HG03064 (cell line): ENCODE data around the gene HOXA4.

Experiments used
- ATAC-seq: cut with Tn5 transposase; IDR thresholded peaks from one replicate; pipeline ENCODE4 v1.9.1; 2021; ENCODE audit warnings: low read depth; ENCODE audit not compliant: unreplicated experiment

Gene HOXA4

DNA sequence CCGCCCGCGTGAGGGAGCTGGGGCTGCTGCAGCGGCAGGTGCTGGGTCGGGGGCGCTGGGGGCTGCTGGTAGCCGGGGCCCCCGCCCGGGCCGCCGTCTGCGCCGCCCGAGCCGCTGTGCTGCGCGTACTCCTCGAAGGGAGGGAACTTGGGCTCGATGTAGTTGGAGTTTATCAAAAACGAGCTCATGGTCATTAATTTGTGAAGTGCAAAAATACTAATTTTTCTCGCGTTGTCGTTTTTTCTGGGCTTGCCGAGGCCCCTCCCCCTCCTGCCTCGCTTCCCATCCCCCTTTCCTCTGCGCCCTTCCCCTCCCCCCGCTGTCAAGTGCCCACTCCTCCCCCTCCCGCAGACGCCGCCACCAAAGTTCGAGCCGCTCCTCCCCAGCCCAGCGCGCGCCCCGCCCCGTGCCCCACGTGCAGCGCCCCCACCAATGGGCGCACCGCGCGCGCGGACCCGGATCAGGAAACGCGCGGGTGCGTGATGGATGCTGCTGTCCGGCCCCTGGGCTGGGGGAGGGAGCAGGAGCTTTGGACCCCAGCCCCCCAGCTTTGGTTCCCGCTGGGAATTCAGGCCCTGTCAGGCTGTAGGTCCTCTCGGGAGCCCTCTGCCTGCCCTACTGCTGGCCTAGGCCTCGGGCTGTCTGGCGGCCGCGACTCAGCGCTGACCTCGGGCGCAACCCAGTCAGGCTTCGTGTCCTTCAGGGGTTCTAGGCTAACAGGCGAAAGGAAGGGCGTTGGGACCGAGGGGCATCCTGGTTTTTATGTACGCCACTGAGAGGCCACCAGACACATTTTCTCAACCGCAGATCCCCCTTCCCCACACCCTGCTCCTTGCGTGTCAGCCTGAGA, at the start of gene HOXA4:
Gene HOXA4, minus strand, starts transcription at position 218 of the 850 bp plus-strand sequence. Its CDS starts 24 bp downstream, at position 194.
- ATAC-seq, result no peak

DNA sequence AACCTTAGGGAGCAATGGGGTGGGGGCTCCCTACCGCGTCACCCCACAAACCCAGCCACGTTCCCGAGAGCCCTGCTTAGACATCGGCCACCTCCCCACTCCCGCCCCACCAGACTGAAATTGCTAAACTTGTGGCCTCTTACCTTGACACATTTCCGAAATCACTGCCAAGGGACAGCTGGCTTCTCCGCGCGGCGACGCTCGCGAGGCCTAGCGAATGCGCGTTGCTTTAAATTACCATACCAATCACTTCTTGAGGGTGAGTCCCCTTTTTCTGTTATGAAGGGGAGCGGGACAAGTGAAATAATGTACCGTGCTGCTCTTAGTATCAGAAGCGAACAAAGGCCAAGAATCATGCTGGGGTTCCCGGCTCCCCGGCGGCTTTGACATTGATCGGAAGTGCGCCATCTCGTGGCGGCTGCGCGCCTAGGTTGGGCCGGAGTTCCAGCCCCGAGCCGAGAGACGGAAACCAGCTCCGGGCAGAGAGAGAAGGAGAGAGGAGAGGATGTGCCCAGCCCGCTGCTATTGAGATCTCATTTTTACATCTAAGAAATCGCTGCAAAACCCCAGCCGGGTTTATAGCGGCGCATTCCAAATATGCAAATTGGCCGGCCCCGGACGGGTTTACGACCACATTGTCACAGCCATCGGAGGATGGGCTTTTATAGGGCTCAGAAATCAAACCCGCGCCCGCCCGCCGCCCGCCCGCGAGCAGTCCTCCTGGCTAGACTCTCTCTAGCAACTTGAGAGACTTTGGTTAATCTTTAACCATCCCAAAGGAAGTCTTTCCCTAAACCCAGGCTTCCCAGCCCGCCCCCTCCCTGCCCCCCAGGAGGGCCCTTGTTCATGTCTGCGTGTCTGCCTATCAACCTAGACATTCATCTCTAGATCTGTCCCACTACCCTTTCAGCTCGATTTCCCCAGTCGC, 49.2 kb upstream of the HOXA4 start:
- ATAC-seq, result no peak

DNA sequence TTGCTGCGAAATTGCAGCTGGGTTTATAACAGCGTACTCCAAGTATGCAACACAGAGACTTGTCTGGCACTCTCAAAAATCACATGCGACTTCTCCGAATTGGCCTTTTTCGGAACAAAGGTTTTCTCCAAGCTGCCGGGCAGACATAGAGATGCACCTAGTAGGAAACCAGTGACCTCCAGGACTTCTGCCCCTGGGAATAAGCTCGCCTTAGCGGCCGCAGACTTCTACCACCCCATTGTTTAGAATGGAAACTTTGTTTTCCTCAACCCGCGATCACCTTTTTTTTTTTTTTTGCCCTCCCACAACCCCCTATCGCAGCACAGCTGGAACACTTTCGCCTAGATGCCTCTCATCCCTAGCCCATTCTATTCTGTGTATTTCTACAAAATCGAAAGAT, 48.5 kb upstream of the HOXA4 start:
- ATAC-seq, result no peak

DNA sequence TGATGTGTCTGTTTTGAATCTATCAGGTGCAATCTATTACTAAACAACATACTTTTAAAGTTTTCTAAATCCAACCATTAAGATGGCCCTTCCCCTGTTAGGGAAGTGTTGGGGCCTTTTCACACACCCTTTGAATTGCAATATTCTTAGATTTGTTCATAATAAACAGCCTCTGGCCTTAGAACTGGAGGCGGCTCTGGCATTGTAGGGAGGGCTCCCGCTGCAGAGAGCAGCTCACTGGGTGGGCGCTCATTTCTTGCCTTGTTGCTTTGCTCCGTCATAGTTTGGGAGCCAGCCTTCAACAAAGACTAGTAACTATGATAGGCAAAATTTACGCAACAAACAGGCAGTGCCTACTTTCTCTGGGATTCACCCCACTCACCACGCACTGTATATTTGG, 47.8 kb upstream of the HOXA4 start:
- no peak for ATAC-seq

DNA sequence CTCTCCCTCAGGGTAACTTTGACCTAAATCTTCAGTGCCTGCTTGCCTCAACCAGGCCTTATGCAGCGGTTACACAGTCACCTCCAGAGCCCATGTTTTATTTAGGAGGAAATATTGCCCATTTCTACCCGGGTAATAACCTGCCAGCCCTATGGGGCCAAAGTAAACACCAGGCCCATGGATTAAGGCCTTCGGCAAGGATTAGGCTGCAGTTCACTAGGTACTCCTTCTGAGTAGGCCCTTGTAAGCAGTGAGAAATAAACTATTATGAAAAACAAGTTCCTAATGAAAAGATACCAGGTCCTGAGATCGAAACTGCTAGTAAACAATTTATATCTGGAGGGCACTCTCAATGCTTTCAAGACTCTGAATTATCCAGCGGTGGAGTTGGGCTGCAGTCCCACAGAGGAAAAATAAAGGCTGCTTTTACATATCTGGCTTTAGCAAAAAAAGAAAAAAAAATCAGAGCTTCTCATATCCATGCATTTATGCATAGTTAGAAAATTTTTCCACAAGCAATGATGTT, 47.3 kb upstream of the HOXA4 start:
- no peak for ATAC-seq

DNA sequence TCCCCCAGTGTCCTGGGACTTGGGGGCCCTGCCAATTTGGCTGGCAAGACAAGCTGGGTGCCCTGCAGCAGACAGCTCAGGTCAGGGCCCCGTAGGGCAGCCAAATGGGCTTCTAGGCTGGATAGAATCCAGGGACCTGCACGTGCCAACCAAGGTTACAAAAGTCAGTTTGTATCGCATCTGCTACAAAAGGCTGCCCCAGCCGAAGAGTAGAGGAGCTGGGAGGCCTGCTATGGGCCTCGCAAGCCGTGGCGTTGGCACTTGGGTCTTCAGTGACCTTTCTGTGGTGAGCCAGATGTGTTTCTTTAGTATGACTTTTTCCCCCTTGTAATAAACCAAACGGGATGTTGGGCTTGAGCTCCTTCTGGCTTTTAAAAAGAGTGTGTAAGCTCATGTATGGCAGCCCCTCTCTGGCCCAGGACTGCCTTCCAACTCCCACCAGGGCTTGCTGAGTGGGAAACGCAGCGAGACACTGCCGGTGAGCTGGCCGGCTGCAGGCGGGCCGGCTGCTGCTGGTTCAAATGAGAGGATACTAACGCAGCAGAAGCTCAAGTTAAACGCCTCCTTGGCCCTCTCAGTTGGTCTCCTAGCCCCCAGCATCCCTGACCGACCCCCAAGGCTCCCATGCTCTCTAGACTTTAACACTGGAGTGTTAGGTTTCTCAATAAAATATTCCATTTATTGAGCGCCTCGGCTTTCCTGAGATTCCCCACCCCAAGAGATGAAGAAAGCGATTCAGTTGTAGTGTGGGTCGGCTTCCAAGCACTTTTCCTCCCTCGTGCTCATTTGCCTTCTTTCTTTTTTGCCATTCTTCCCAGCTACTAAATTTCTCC, 46.6 kb upstream of the HOXA4 start:
- ATAC-seq, result no peak

DNA sequence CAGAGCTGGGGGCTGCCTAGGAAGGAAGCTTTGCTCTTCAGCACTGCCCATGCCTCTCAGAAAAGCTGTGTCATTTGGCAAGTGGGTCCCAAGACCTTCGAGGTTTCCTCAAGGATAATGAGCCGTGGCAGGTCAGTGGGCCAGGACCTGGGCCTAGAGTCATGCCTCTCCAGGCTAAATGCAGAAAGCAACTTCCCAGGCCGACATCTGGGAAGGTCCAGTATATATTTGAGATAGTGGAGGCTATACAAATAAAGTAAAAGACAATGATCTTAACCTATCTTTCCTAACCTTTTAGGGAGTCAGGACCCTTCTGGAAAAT, 45.9 kb upstream of the HOXA4 start:
- ATAC-seq, result no peak

DNA sequence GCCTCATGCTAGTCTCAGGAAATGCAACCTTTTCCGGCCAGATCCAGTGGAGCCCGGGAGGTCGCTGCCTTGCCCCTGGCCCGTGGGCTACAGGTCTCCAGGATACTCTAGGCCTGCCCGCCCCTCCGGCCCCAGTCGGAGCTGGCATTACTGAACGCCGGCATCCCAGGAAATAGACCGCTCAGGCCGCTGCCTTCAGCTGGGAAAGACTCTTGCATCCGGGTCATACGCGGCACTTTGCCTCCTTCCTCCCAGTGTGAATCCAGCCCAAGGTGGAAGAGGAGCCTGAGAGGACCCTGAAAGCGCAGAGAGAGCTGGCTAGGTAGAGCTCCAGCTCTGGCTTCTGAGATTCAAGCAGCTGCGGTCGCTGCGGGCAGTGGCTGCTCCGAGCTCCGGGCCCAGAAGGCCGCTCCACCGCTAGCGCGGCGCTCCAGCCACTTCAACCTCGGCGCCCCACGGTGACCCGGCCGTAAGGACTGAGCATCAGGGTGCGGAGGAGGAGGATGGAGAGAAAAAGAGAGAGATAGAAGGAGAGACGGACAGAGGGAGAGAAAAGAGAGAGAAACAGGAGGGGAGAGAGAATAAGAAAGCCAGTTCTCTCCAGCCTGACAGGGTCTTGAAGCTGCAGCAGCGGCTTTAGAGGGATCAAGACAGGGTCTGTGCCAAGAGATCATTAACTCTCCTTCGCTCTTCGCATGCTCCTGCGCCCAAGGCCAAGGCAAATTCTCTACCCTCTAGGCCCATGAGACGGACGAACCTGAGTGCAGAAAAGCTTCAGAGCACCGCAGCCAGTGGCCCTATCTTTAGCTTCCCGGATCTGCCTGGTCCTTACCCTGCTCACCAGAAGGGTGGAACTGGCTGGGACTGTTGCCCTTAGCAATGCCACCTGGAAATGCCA, 45.3 kb upstream of the HOXA4 start:
- no peak for ATAC-seq

DNA sequence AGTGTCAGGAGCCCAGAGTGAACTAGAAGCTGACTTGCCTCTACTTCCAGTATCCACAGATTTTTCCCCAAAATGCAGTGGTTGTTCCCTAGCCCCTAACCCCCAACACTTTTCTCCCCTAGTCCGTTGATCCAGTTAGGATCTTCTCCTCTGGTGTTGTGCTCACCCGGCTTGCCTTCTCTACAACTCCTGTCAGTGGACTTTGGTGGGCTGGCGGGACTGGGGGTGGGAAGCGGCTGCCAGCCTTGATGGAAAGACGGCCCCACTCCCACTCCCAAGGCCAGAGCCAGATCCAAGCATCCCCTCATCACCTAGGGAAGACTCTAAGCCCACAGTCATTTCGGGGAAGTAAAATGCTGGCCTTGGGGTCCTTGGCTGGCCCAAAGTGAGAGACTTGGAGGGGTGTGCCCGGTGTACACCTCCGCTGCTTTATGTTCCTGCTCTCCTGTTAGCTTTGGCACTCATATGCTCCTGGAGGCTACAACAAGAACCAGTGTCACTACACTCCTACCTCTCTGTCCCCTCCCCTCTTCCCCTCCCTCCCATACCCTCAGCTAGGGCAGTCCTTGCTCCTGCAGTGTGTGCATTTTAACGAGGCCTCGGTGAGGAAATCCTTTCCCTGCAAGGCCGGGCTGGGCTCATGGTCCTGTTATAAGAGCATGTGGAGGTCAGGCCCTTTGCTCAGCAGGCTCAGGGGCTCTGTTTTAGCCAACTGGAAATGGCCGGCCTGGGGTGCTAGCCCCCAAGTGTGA, 44.5 kb upstream of the HOXA4 start:
- ATAC-seq, result no peak

DNA sequence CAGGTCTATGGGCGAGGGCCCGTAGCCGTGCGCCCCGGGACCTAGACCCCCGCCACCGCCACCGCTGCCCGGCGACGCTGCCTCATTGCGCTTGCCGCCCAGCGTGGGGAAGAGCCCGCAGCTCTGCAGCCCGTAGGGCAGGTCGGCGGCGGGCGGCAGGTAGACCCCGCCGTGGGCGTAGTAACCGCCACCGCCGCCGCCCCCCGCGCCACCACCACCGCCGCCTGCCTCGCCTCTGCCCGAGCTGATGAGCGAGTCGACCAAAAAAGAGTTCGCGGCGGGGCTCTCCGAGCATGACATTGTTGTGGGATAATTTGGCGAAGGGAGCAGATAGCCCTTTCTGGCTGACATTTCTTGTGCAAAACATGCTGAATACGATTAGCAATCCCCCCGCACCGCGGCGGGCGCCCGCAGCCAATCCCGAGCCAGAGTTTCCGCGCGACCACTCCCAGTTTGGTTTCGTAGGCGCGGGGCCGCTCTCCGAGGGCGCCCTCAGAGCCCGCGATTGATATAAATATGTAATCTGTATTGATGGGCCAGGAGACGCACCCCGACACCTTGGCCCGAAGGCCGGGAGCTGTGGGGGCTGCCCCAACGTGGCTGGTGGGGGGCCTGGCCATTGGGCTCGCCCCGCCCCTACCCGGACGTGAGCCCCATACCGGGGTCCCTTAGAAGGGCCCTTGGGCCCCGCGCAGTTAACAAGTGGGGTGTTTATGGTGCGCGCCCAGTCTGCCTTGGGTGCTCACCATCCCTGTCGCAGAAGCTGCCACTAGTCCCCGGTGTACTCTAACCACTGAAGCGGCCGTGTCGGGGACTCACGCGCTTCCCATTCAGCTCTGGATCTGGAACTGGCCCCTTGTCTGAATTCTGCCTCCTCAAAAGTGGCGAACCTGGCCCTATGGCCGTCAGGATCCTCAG, 43.7 kb upstream of the HOXA4 start, which contains the start of gene HOXA10:
Gene HOXA10, minus strand, starts transcription at position 365 of the 918 bp plus-strand sequence. Its CDS starts 14 bp downstream, at position 351.
- no peak for ATAC-seq

DNA sequence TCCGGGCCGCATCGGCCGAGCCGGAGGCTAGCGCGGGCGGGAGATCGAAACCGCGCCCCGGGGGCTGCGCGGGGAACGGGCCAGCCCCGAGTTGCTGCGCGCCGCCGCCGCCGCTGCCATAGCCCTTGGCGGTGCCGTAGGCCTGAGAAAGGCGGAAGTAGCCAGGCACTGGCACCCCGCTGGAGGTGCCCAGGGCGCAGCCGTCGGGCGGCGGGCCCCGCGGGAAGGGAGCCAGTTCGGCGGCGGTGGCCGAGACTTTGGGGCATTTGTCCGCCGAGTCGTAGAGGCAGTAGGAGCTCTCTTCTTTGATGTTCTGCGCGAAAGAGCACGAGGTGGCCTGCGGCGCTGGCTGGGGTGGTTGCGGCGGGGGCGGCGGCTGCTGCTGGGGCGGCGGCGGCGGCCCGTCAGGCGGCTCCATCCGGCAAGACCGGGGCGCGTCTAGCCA, 43.0 kb upstream of the HOXA4 start:
- ATAC-seq, result no peak

DNA sequence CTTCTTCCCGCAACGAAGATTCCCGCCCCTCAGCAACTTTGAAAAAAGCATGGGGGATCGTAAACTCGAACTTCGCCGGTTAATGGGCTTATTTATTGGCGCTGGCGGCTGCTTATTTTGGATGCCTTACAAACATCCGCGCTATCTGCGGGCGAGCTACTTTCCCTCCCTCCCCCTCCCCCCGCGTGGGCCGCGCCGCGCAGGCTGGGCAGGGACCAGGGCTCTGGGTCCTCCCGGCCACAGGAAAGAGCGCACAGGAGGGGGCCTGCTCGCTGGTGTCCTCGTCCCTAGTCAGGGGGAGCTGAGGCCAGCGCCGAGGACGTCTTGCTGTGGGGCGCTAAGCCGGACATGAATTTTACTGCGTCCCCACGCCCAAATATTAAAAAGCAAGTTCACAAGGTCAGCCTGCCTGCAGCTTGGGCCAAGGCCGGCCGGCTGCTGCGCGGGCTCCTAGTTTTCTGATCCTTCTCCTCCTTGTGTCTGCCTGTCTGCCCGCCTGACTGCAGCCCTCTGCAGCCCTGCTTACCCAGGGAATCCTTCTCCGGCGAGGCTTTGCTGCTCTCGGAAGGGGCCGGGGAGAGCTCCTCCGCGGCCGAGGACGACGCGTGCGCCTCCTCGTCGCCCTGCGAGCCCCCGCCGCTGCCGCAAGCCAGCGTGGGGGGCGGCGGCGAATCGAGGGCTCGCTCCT, 42.4 kb upstream of the HOXA4 start:
- no peak for ATAC-seq

DNA sequence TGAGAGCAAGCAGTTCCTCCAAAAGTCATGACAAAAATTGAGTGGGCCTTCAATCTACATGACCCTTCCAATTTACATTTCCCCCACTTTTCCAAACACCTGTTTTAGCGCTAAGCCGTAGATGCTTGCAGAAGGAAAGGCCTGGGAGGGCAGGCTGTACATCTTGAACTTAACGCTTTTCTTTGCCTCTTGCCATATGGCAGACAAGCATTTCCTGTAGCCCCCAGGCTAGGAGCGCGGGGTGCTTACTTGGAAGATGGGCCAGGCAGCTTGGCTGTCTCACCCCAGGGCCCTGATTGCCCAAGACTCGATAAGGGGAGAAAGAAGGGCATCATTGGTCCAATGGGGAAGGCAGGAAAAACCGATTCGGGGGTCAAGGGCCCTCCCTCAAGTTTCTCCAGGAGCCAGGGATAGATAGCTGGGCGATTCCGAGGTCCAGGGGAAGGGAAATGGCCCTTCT, 41.8 kb upstream of the HOXA4 start:
- ATAC-seq, result no peak

DNA sequence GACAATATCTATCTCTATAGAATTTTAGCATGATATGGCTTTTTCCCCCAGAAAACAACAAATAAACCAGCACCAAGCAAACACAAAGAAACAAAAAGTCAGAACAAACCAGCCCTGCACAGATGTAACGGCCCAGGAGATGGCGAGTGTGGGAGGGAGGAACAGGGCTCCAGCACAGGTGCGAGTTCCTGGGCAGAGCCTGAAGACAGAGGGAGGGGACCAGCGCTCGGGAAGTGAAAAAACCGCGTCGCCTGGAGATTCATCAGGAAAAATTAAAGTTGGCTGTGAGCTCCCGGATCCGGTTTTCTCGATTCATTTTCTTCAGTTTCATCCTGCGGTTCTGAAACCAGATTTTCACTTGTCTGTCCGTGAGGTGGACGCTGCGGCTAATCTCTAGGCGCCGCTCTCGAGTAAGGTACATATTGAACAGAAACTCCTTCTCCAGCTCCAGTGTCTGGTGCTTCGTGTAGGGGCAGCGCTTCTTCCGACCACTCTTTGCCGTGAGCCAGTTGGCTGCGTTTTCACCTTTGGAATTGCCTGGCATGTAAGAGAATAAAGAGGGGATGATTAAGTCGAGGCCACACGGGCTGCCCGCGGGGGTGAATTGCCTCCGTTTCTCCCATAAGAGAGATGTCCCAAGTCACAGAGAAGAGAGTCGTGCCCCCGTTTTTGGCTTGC, 41.2 kb upstream of the HOXA4 start:
- ATAC-seq, result no peak

DNA sequence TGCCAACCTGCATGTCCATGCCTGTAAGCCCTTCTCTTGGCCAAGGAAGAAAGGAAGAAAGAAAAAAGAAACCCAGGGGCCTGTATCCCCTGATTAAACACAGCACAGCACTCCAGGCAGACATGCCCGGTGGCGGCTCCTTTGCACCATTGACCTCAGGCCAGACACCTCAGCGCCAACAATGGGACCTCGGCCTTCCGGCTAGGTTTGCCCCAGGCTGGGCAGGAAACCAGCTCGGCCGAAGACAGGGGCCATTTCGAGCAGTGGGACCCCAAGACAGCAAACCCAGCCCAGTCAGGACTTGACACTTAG, 40.7 kb upstream of the HOXA4 start:
- ATAC-seq, result no peak
